RWPE1 (cell line): ENCODE results near the gene GID4.

Experiments used
- CTCF ChIA-PET: fragments of 350-600 bp; sonication (Branson Sonifier 250); formaldehyde crosslinking; extraction: SDS; loops from one replicate; lab custom pipeline; 2021; lab: Yijun Ruan, JAX
- POLR2A ChIA-PET: fragments of 400-600 bp; formaldehyde crosslinking; extraction: SDS; loops from one replicate; lab custom pipeline; 2020; ENCODE audit warnings: antibody characterized with exemption; ENCODE audit not compliant: low non-redundant PET; lab: Yijun Ruan, JAX
- DNase-seq: peaks from one replicate; pipeline ENCODE4 v3.0.0; 2012; ENCODE audit warnings: low spot score
- H3K27ac ChIP-seq: fragments of 450-650 bp; 2 replicates; pipeline ENCODE4 v1.5.1; 2017
- TF ChIP-seq, protein P1 (sequence below): fragments of 450-650 bp; conservative IDR thresholded peaks from 2 replicates; pipeline ENCODE4 v1.5.1; 2017; ENCODE audit warnings: low read depth, mild to moderate bottlenecking

GID4 gene

DNA sequence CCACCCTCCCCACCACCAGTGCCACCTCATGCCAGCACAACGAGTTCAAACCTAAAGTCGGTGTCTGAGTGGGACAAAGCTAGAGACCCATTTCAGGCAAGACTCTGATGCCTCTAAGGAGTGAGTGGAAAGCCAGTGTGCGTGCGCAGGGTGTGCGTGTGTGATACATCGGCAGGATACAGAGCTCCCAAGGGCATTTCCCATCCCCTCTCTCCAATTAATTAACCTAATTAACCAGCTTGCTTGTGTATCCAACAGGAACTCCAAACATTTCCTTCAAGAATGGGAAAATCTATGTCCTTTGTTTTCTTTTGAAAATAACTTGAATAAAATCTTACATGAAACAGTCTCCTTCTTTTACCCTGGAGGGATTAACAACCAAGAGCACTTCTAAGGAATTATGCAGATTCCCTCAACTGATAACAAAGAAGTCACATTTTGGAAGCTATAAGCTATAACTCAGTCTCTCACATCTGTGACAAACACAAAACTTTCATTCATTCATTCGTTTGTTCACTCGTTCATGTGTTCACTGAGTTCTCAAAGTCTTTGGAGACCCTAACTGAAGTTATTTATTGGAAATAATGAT is 10.2 kb upstream of the GID4 start:
- TF ChIP-seq, protein P1, sequence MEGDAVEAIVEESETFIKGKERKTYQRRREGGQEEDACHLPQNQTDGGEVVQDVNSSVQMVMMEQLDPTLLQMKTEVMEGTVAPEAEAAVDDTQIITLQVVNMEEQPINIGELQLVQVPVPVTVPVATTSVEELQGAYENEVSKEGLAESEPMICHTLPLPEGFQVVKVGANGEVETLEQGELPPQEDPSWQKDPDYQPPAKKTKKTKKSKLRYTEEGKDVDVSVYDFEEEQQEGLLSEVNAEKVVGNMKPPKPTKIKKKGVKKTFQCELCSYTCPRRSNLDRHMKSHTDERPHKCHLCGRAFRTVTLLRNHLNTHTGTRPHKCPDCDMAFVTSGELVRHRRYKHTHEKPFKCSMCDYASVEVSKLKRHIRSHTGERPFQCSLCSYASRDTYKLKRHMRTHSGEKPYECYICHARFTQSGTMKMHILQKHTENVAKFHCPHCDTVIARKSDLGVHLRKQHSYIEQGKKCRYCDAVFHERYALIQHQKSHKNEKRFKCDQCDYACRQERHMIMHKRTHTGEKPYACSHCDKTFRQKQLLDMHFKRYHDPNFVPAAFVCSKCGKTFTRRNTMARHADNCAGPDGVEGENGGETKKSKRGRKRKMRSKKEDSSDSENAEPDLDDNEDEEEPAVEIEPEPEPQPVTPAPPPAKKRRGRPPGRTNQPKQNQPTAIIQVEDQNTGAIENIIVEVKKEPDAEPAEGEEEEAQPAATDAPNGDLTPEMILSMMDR: no peak
- ChIA-PET POLR2A (no interaction called here), CTCF (interaction anchor here (0.6 kb wide), 1 partner anchor 41 kb away, joined by 3 read pairs; no protein-coding TSS in a partner anchor)
- no peak for DNase-seq
- H3K27ac ChIP-seq: 0 out of 2 replicates have a peak overlapping the region, but pooled peaks have one; percentile 30

DNA sequence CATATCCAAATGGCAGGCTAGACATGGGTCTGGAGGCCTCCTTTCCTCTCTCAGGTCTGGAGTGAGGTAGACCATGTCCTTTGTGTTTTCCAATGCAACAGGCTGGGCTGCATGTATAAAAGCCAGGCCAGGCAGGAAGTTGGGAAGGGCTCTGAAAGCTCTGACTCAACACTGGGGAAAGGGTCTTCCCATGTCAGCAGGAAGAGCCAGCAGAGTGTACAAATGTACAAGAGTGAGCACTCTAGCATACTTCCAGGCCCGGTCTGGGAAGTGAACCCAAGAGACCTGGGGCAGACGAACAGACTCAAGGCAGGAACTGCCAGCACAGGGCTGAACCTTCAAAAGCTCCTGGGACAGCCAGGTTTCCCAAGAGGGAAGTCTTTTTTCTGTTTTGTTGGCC is 7.3 kb upstream of the GID4 start:
- TF ChIP-seq, protein P1: no peak
- POLR2A ChIA-PET: interaction anchor here (0.7 kb wide), 1 partner anchor 212 kb away, joined by 5 read pairs; no protein-coding TSS in a partner anchor
- DNase-seq: no peak
- peak overlapping the region; percentile 61 for H3K27ac ChIP-seq
- CTCF ChIA-PET: interaction anchor here (0.6 kb wide), 1 partner anchor 68 kb away, joined by 3 read pairs; no protein-coding TSS in a partner anchor

DNA sequence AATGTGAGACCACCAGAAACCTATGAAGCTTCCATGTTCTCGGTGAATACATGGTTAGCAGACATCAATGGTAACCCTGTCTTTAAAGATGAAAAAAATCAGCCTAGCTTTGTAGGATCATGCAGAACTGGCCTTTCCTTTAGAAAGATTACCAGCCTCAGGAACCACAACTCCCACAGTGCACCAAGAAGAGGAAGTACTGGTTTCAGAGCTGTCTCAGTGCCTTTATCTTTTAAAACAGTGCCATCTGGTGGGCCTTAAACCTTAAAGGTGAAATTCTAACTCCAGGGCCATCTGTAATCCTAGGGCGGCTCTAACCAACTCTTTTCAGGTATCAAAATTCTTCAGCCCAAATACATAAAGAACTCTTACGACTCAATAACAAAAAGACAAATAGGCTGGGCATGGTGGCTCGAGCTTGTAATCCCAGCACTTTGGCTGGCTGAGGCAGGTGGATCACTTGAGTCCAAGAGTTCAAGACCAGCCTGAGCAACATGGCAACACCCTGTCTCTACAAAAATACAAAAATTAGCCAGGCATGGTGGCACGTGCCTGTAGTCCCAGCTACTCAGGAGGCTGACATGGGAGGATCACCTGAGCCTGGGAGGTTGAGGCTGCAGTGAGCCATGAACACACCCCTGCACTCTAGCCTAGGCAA is 5.6 kb upstream of the GID4 start:
- DNase-seq: peak; percentile 76

DNA sequence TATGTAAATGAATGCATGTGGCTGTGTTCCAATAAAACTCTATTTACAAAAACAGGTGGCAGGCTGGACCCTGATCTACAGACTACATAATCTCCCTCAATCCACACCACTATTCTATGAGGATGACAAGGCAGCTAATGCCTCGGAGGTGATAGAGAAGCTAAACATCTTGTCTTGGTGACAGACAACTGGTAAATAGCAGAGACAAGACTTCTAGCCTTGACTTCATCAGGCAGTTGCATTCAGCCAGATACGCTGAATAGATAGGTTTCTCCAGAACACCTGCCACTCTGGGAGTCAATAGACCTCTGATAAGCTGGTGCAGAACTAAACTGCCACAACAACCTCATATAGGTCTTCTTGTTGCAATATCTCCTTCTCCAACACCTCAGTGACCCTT is 3.5 kb upstream of the GID4 start:
- ChIA-PET CTCF (interaction anchor here (0.5 kb wide), 1 partner anchor 224 kb away, joined by 3 read pairs; no protein-coding TSS in a partner anchor), POLR2A (no interaction called here)
- no peak overlapping the region for H3K27ac ChIP-seq
- no peak for DNase-seq
- TF ChIP-seq, protein P1: no peak

More for the DNA sequence above, 5.6 kb upstream of the GID4 start:
- ChIA-PET CTCF (interaction anchor here (0.6 to 2.0 kb wide), 10 partner anchors 9 to 278 kb away, joined by 3 to 17 read pairs (median 4); partner anchors contain the start of gene DRC3), POLR2A (no interaction called here)
- H3K27ac ChIP-seq: peak overlapping the region; percentile 33; the same call in 1 of the 2 replicates
- TF ChIP-seq, protein P1: peak; percentile 48

DNA sequence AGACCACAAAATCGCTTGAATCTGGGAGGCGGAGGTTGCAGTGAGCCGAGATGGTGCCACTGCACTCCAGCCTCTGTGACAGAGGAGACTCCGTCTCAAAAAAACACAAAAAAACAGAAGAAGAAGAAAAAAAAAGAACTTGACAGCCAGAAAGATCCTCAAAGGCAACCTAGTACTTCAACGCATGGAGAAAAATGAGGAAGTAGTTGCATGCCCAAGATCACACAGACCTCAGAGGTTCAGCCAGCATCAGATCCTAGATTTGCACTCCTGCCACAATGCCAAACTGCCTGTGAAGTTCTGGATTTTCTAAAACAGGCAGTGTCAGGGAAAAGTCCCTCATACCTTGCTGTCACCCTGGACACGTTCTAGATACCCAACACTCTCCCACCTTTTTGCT is 1.7 kb upstream of the GID4 start:
- CTCF ChIA-PET: no interaction called here
- no peak overlapping the region for H3K27ac ChIP-seq
- DNase-seq: no peak
- TF ChIP-seq, protein P1: no peak
- POLR2A ChIA-PET: no interaction called here

DNA sequence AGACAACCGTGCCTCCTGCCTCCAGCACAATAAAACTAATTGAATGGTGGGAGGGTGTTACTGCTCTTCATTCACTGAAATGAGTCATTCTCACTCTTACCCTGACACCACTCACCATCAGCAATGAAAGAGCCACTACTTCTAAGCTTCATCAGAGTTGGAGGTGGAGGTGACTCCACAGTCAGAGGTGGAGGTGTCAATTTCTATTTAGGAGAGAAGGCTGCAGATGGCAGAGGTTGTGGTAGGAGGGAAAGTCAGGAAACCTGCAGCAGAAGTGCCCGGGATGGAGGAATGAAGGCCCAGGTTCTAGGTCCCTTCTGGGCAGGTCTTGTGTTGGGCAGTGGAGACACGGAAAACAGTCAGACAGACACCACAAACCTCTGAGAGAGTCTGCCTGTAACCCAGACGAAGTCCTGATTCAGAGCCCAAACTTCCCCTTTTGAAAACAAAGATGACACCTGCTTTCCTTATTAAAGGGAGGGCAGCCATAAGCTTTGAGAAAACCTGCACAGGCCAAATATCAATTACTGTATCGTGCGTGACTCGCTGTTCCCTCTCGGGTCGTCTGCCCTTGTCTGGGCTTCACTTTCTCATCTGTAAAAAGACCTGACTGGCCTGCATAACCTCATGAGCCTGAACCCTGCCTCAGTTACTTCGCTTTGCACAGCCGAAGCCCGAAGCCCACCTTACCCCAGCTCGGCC is 908 bp upstream of the GID4 start:
- TF ChIP-seq, protein P1: no peak
- CTCF ChIA-PET: interaction anchor here (1.1 kb wide), 1 partner anchor 148 kb away, joined by 3 read pairs; no protein-coding TSS in a partner anchor
- peak; percentile 42 for DNase-seq
- H3K27ac ChIP-seq: peak overlapping the region; percentile 79
- POLR2A ChIA-PET: no interaction called here
